Activated CD4-positive, alpha-beta T cell treated with anti-CD3 and anti-CD28 coated beads, Interleukin-2, amount 10 ng/mL, durations not matched to agents 24 days and 14 days (primary cell): ENCODE results near the gene PSMD7. TPM values are rescaled to one million over a fixed set of nuclear protein-coding genes. Genes with fewer than 3 reads are reported as not detected.
"Not testable (repeated sequence)": the region's sequence is repeated elsewhere in the genome, so short reads cannot be mapped to it uniquely, and the experiment has no call there.

ENCODE experiments used
- DNase-seq: peaks from one replicate; pipeline ENCODE4 v3.0.0; 2022
- H3K27ac Mint-ChIP-seq: one replicate; pipeline ENCODE4 v1.8.0; 2022; ENCODE audit warnings: mild to moderate bottlenecking, mixed read lengths
- H3K27me3 Mint-ChIP-seq: one replicate; pipeline ENCODE4 v1.8.0; 2022; ENCODE audit warnings: mixed read lengths
- H3K36me3 Mint-ChIP-seq: one replicate; pipeline ENCODE4 v1.8.0; 2022; ENCODE audit warnings: low read depth, mild to moderate bottlenecking, mixed read lengths
- H3K4me1 Mint-ChIP-seq: one replicate; pipeline ENCODE4 v1.8.0; 2021; ENCODE audit warnings: mixed read lengths
- H3K4me3 Mint-ChIP-seq: one replicate; pipeline ENCODE4 v1.8.0; 2022; ENCODE audit warnings: mild to moderate bottlenecking, moderate library complexity, mixed read lengths
- H3K9me3 Mint-ChIP-seq: one replicate; pipeline ENCODE4 v1.8.0; 2021; ENCODE audit warnings: mixed read lengths
- intact Hi-C: fragments of 100-400 bp; cut with micrococcal nuclease; formaldehyde crosslinking; loops from one replicate; pipeline ENCODE4 v1.15.1; 2023
- total RNA-seq: library from RNA; stranded (reverse); gene quantifications from 2 replicates; pipeline ENCODE4 v1.2.3, GENCODE V29; 2022

PSMD7 gene
- total RNA-seq, 1 donor from 2014 or later, result 174 TPM

GRCh38 chr16:74305281-74305680 lies 8.7 kb downstream of the PSMD7 start:
- Mint-ChIP-seq H3K27ac (no peak overlapping the region), H3K4me3 (no peak overlapping the region), H3K4me1 (peaks cover 3% of the 10 kb centered on the region), H3K9me3 (no peaks in the 10 kb centered on the region), H3K36me3 (peaks cover 61% of the 10 kb centered on the region), H3K27me3 (no peaks in the 10 kb centered on the region)
- intact Hi-C loops, result no loop called here
- DNase-seq, result no peak

DNA sequence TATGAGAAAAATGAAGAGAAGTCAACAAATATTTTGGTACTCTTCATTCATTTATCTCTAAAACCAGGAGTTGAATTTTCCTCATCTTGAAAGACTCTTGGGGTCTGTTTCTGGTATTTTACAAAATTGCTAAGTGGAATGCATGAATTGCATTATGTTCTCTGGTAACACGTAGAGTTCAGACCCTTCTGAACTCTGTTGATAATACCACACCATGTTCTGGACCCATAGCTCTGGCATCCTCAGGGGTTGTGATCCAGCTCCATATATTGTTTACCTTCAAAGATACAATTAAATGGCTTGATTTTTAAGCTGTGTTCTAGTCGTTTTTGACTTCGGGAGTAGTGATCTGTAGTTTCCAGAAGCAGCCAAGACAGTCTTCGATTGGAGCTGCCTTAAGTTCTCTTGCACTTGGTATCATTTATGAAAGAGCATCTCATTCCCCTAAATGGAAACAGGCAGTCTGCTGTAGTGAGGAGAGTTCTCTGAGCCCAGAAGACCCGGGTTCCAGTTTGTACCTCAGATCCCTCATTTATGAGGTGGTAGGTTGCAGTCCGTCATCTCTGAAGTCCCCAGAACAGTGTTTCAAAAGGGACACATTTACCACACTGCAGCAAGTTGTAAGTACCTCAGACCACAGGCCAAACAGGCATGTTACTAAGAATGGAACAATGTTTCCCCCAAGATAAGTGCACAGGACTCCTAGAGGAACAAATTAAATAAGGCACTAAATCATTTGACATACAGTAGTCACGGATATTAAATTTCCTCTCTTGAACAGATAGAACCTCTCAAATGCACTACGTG lies 9.6 kb downstream of the PSMD7 start:
- peaks cover 55% of the 10 kb centered on the region for H3K36me3 Mint-ChIP-seq
- no peaks in the 10 kb centered on the region for H3K27me3 Mint-ChIP-seq

DNA sequence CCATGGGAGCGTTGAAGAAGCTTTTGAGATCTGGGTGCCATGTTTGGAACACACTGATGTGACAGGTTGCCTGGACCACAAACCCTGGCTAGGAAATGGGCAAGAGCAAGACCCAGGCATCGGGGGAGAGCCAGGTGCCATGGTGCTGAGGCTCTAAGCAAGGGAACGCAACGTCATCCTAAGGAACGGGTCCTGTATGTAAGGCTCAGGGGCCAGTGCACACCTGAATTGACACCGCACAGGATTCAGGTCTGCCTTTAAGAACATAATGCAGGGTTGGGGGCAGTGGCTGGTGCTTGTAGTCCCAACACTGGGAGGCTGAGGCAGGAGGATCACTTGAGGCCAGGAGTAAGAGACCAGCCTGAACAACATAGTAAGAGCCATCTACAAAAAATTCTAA lies 10.8 kb downstream of the PSMD7 start:
- Mint-ChIP-seq H3K27me3 (no peaks in the 10 kb centered on the region), H3K9me3 (no peaks in the 10 kb centered on the region), H3K4me3 (no peak overlapping the region), H3K36me3 (peaks cover 46% of the 10 kb centered on the region), H3K4me1 (no peaks in the 10 kb centered on the region), H3K27ac (peak overlapping the region; percentile 45)
- intact Hi-C loops, result no loop called here
- DNase-seq, result no peak

More for the DNA sequence above, 9.6 kb downstream of the PSMD7 start:
- intact Hi-C loops, result no loop called here
- H3K4me1 Mint-ChIP-seq, result peaks cover under 1% of the 10 kb centered on the region
- no peak overlapping the region for H3K4me3 Mint-ChIP-seq
- no peak overlapping the region for H3K27ac Mint-ChIP-seq
- no peak for DNase-seq
- H3K9me3 Mint-ChIP-seq, result no peaks in the 10 kb centered on the region

DNA sequence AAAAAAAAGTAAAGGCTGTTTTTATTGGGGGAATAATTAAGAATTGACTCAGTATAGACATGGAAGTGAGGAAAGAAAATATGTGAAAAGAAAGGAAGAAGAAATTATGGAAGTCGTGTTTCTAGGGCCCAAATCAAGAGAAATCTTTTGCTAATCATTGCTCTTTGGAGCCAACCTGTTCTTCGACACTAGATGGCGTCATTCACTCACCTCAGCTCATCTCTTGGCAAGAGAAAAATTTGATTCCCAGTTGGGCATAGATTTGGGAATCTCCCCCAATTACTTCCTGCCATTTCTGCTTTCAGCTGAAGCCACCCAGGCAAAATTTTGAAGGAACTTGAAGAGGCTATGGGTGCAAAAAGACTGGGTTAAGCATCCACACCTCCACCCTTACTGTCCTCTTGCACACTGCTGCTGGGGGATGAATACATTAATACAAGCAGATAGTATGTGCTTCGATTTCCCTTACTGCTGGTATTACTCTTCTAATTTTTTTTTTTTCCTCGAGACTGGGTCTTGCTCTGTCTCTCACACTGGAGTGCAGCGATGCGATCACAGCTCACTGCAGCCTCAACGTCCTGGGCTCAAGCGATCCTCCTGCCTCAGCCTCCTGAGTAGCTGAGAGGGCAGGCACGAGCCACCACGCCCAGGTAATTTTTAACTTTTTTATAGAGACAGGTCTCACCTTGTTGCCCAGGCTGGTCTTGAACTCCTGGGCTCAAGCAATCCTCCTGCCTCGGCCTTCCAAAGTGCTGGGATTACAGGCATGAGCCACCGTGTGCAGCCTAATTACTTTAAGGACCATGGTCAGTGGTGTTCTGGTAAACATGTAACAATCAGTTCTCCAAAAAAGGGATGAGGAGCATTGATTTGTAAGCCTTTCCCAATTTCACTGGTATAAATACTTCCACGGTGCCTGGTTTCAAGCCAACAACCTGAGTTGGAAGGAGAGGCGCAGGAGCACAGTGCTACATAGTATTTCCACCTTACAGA lies 13.5 kb downstream of the PSMD7 start:
- intact Hi-C loops, result no loop called here
- H3K27ac Mint-ChIP-seq, result no peak overlapping the region
- H3K9me3 Mint-ChIP-seq, result no peaks in the 10 kb centered on the region
- no peaks in the 10 kb centered on the region for H3K27me3 Mint-ChIP-seq
- H3K4me3 Mint-ChIP-seq, result no peak overlapping the region
- peak; percentile 74 for DNase-seq
- peaks cover 36% of the 10 kb centered on the region for H3K36me3 Mint-ChIP-seq
- no peaks in the 10 kb centered on the region for H3K4me1 Mint-ChIP-seq

DNA sequence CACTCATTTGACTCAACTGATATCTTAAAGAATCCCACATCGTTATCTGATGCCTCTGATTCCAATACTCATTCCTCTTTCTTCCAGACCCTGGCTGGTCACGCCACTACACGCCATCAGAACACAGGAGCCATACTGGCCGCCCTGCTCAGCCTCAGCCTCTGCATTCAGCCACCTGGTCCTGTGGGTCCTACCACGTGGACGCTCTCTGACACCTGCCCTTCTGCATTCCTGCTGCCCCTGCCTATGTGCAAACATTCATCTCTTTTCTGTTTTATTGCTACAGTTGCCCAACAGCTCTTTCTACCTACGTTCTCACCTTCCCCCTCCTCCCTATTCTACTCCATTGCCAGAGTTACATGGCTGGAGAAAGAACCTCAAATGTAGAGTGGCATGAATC lies 18.4 kb downstream of the PSMD7 start:
- Mint-ChIP-seq H3K27me3 (no peaks in the 10 kb centered on the region), H3K27ac (no peak overlapping the region), H3K4me3 (no peak overlapping the region), H3K36me3 (peaks cover 12% of the 10 kb centered on the region), H3K4me1 (no peaks in the 10 kb centered on the region), H3K9me3 (no peaks in the 10 kb centered on the region)
- DNase-seq, result no peak
- intact Hi-C loops, result no loop called here

DNA sequence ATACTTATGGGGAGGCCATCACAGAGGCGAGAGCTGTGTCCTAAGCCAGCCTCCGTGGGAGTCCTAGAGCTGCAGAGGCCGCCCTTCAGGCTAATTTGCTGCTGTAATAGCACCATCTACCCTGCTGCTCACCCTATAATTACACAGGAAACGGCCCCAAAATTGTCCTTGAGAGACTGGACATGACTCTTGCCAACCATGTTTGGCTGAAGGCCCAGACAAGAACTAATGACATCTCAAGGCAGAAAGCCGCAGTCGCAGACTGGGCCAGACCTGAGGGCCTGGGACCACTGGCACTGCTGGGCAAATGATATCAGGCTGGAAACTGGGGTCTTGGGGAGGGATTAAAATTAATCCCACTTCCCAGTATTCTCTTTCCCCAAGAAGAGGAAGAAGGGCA lies 24.1 kb downstream of the PSMD7 start:
- Mint-ChIP-seq H3K4me3 (no peak overlapping the region), H3K36me3 (no peaks in the 10 kb centered on the region), H3K4me1 (no peaks in the 10 kb centered on the region), H3K27me3 (no peaks in the 10 kb centered on the region), H3K27ac (no peak overlapping the region), H3K9me3 (no peaks in the 10 kb centered on the region)
- DNase-seq, result no peak
- intact Hi-C loops, result no loop called here

DNA sequence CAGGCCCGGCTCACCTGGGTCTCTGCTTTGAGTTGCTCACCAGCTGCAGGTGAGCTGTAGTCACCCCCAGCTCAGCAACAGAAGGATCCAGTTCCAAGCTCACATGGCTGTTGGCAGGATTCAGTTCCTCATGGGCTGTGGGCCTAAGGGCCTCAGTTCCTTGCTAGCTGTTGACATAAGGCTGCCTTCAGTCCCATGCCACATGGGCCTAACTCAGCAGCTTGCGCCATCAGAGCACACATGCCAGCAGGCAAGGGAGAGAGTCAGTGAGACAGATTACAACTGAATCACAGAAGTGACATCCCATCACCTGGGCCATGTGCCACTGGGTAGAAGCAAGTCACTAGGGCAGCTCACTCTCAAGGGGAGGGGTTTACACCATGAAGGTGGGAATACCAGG lies 24.7 kb downstream of the PSMD7 start:
- Mint-ChIP-seq H3K27ac (no peak overlapping the region), H3K4me1 (no peaks in the 10 kb centered on the region), H3K27me3 (no peaks in the 10 kb centered on the region), H3K9me3 (no peaks in the 10 kb centered on the region), H3K4me3 (no peak overlapping the region), H3K36me3 (peaks cover 4% of the 10 kb centered on the region)
- DNase-seq, result no peak
- intact Hi-C loops, result no loop called here

DNA sequence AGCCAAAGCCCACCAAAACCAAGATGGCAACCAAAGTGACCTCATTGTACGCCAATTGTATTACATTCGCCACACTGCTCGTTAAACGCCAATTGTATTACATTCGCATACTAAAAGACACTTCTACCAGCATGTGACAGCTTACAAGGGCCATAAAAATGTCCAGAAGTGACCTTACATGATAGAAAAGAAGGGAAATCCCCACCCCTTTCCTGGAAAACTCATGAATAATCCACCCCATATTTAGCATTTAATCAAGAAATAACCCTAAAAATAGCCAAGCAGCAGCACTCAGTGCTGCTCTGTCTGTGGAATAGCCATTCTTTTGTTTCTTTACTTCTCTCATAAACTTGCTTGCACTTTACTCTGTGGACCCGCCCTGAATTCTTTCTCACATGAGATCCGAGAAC lies 25.7 kb downstream of the PSMD7 start:
- Mint-ChIP-seq H3K27me3 (no peaks in the 10 kb centered on the region), H3K36me3 (peaks cover 10% of the 10 kb centered on the region), H3K9me3 (no peaks in the 10 kb centered on the region), H3K4me1 (no peaks in the 10 kb centered on the region), H3K27ac (no peak overlapping the region), H3K4me3 (no peak overlapping the region)
- DNase-seq, result no peak
- intact Hi-C loops, result no loop called here

DNA sequence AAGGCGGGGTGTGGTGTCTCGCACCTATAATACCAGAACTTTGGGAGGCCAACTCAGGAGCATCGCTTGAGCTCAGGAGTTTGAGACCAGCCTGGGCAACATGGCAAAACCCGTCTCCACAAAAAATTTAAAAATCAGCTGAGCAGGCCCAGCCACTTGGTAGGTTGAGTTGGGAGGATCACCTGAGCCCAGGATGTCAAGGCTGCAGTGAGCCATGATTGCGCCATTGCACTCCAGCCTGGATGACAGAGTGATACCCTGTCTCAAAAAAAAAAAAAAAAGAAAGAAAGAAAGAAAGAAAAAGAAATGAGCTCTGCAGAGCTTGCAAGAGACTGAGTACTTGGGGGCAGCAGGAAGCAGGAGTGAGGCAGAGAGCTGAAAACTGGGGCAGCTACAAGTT lies 28.2 kb downstream of the PSMD7 start:
- H3K27me3 Mint-ChIP-seq, DNase-seq, H3K27ac Mint-ChIP-seq, H3K9me3 Mint-ChIP-seq, H3K4me1 Mint-ChIP-seq, H3K4me3 Mint-ChIP-seq, intact Hi-C loops: not testable (repeated sequence)
- H3K36me3 Mint-ChIP-seq, result peaks cover 15% of the 10 kb centered on the region

GRCh38 chr16:74325641-74326040 lies 29.0 kb downstream of the PSMD7 start:
- DNase-seq, result no peak
- Mint-ChIP-seq H3K4me3 (no peak overlapping the region), H3K27me3 (no peaks in the 10 kb centered on the region), H3K27ac (no peak overlapping the region), H3K4me1 (no peaks in the 10 kb centered on the region), H3K36me3 (peaks cover 19% of the 10 kb centered on the region), H3K9me3 (no peaks in the 10 kb centered on the region)
- intact Hi-C loops, result no loop called here

- H3K27me3 Mint-ChIP-seq, intact Hi-C loops, H3K9me3 Mint-ChIP-seq, H3K27ac Mint-ChIP-seq, H3K4me3 Mint-ChIP-seq, H3K4me1 Mint-ChIP-seq, DNase-seq: not testable (repeated sequence)
- peaks cover 32% of the 10 kb centered on the region for H3K36me3 Mint-ChIP-seq
These were observed 31.7 kb downstream of the PSMD7 start for GRCh38 chr16:74328346-74328745.

GRCh38 chr16:74332469-74332868 lies 35.9 kb downstream of the PSMD7 start:
- H3K9me3 Mint-ChIP-seq, H3K4me3 Mint-ChIP-seq, DNase-seq, H3K27ac Mint-ChIP-seq, H3K4me1 Mint-ChIP-seq, H3K27me3 Mint-ChIP-seq, intact Hi-C loops: not testable (repeated sequence)
- H3K36me3 Mint-ChIP-seq, result peaks cover 33% of the 10 kb centered on the region

DNA sequence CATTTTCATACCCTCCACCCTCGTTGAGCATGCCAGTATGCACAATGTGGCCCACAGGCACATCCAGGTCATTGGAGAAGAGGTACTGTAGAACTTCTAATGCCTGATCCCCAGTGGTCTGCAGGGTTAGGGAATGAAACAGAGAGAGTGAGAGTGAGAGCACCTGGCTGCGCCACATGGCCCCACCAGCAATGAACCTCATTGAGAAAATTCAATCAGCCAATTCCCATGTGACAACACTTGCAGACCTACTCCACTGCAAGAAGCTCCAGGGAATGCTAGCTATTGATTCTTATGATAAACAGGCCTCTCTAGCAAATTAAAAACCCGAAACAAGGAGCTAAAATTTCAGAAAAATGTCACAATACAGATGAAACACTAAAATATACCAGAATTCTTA lies 40.9 kb downstream of the PSMD7 start:
- DNase-seq, intact Hi-C loops, H3K27ac Mint-ChIP-seq, H3K9me3 Mint-ChIP-seq, H3K27me3 Mint-ChIP-seq, H3K4me1 Mint-ChIP-seq, H3K4me3 Mint-ChIP-seq: not testable (repeated sequence)
- peaks cover 27% of the 10 kb centered on the region for H3K36me3 Mint-ChIP-seq

DNA sequence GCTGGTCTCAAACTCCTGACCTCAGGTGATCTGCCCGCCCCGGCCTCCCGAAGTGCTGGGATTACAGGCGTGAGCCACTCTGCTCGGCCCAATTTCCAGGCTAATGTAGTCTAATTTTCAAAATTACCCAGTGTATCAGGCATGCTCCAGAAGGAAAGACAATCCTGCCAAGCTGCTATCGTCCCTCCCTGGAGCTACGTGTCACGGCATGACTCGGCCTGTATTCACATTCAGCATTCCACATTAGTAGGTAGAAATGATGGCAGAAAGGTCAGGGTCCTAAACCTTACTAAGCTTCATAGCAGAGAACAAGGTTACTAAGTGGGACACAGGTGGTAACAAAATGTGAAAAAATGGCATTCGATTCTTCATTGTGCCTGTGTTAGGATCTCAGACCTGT lies 42.6 kb downstream of the PSMD7 start:
- H3K4me3 Mint-ChIP-seq, H3K4me1 Mint-ChIP-seq, H3K27ac Mint-ChIP-seq, H3K27me3 Mint-ChIP-seq, DNase-seq, H3K9me3 Mint-ChIP-seq, intact Hi-C loops: not testable (repeated sequence)
- H3K36me3 Mint-ChIP-seq, result peaks cover 25% of the 10 kb centered on the region
